Middle frontal gyrus (tissue), 1 donor: Measurements from ENCODE around the gene PPOX.

Experiments used
- DNase-seq: peaks from one replicate; pipeline ENCODE4 v3.0.0-alpha.2; 2015; ENCODE audit warnings: low spot score; ENCODE audit errors: extremely low spot score

Gene PPOX

DNA sequence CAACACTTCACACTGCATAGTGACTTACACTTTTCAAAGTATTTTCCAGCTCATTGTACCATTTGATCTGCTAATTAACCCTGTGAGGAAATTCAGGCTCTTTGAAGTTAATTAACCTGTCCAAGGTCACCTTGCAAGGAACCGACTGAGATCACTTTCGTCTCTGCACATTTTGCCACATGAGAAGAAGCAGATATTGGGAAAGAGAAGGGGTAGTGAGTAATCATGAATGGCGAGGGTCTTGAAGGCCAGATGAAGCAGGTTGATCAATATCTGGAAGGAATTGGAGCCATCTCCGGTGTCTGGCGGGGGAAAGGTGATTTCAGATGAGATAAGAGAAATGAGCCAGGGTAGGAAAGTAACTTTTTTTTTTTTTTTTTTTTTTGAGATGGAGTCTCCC lies 53.8 kb downstream of the PPOX start:
- DNase-seq = no peak
